HCT116 (cell line): Measurements from ENCODE around the gene PLCB3. TPM values are rescaled to one million over a fixed set of nuclear protein-coding genes. Genes with fewer than 3 reads are reported as not detected.

Source experiments
- ATAC-seq: fragments of 200-7000 bp; cut with Tn5 transposase; 2 replicates; pipeline ENCODE4 v1.9.1; 2020; ENCODE audit warnings: mild to moderate bottlenecking, moderate library complexity
- BruUV-seq: library from RNA; stranded (reverse); fragments of 400-500 nt; replicated peaks from 2 replicates; lab custom pipeline; 2021; lab: Mats Ljungman, UMichigan
- CTCF ChIA-PET: fragments of 300-600 bp; sonication (Branson Sonifier 250); formaldehyde crosslinking; loops from one replicate; lab custom pipeline; 2021; ENCODE audit warnings: antibody characterized with exemption; lab: Charles Lee
- POLR2A ChIA-PET: fragments of 300-600, 350-600 bp; sonication (Branson Sonifier 250); formaldehyde crosslinking; loops from one replicate; lab custom pipeline; 2021; ENCODE audit warnings: antibody characterized with exemption; lab: Charles Lee
- RAD21 ChIA-PET, 2 experiments: fragments of 300-600 bp; sonication (Branson Sonifier 250); formaldehyde crosslinking; loops; one replicate each; lab custom pipeline; 2023; ENCODE audit warnings: low total read pairs in 2 of 2; ENCODE audit not compliant: uncharacterized antibody in 2 of 2, unreplicated experiment in 2 of 2, low non-redundant PET in 1 of 2; lab: Charles Lee
- DNase-seq: peaks from one replicate; pipeline ENCODE4 v3.0.0-alpha.2; 2010; ENCODE audit warnings: low read depth, low spot score
- H2AFZ ChIP-seq: fragments of 200-600 bp; shearing (Covaris generic), sonication (generic); 2 replicates; pipeline ENCODE4 v1.6.1; 2017; ENCODE audit warnings: low read depth, mixed run types, mixed read lengths, antibody characterized with exemption, low read length; ENCODE audit not compliant: poor library complexity, severe bottlenecking
- H3K27ac ChIP-seq: 2 replicates; pipeline ENCODE4 v1.5.1; 2012; ENCODE audit warnings: low read depth, low read length
- H3K27me3 ChIP-seq: fragments of 200-600 bp; sonication (generic); 2 replicates; pipeline ENCODE4 v1.6.1; 2016; ENCODE audit warnings: mixed run types, low read length, mixed read lengths; ENCODE audit not compliant: insufficient read depth
- H3K36me3 ChIP-seq, 2 experiments: fragments of 200-500 bp in 1 of 2; fragments of 200-600 bp in 1 of 2; sonication (Bioruptor generic) in 1 of 2; sonication (generic) in 1 of 2; 2 replicates each; pipeline versions ENCODE4 v1.5.1 to v1.6.1; 2014 to 2016; ENCODE audit warnings: low read length in 2 of 2, inconsistent platforms in 1 of 2, mixed read lengths in 1 of 2, mixed run types in 1 of 2; ENCODE audit not compliant: insufficient read depth in 2 of 2, control insufficient read depth in 1 of 2
- H3K4me1 ChIP-seq, 2 experiments: fragments of 200-600 bp in 1 of 2; sonication (generic) in 1 of 2; 2 replicates each; pipeline versions ENCODE4 v1.5.1 to v1.6.1; 2012 to 2017; ENCODE audit warnings: low read length in 2 of 2, inconsistent platforms in 1 of 2, mild to moderate bottlenecking in 1 of 2, mixed read lengths in 1 of 2, mixed run types in 1 of 2, moderate library complexity in 1 of 2; ENCODE audit not compliant: insufficient read depth in 2 of 2, control insufficient read depth in 1 of 2
- H3K4me2 ChIP-seq: fragments of 200-600 bp; sonication (generic); 2 replicates; pipeline ENCODE4 v1.6.1; 2017; ENCODE audit warnings: mixed run types, low read length, mixed read lengths
- H3K4me3 ChIP-seq, 2 experiments: fragments of 200-600 bp in 1 of 2; sonication (generic) in 1 of 2; replicated peaks in 1 of 2; 2 replicates each; pipeline ENCODE4 v1.5.1; 2011 to 2016; ENCODE audit warnings: low read length in 2 of 2, control low read depth in 1 of 2, low read depth in 1 of 2, mild to moderate bottlenecking in 1 of 2, mixed read lengths in 1 of 2, mixed run types in 1 of 2
- H3K79me2 ChIP-seq: fragments of 200-600 bp; sonication (generic); 2 replicates; pipeline ENCODE4 v1.6.1; 2017; ENCODE audit warnings: mild to moderate bottlenecking, mixed run types, low read length, moderate library complexity, mixed read lengths; ENCODE audit not compliant: insufficient read depth
- H3K9ac ChIP-seq: fragments of 200-600 bp; sonication (generic); 2 replicates; pipeline ENCODE4 v1.6.1; 2016; ENCODE audit warnings: low read length, mixed read lengths
- H3K9me2 ChIP-seq: fragments of 200-600 bp; sonication (generic), shearing (Covaris generic); 2 replicates; pipeline ENCODE4 v1.6.1; 2017; ENCODE audit warnings: mixed run types, mild to moderate bottlenecking, moderate library complexity; ENCODE audit not compliant: insufficient read depth
- H3K9me3 ChIP-seq, 2 experiments: fragments of 200-500 bp in 1 of 2; fragments of 200-600 bp in 1 of 2; sonication (Bioruptor generic) in 1 of 2; sonication (generic) in 1 of 2; 2 replicates each; pipeline ENCODE4 v1.6.1; 2014 to 2017; ENCODE audit warnings: low read length in 2 of 2, mixed read lengths in 2 of 2, inconsistent platforms in 1 of 2, low read depth in 1 of 2, mild to moderate bottlenecking in 1 of 2, mixed run types in 1 of 2, moderate library complexity in 1 of 2; ENCODE audit not compliant: control insufficient read depth in 1 of 2, insufficient read depth in 1 of 2
- H4K20me1 ChIP-seq: fragments of 200-600 bp; sonication (generic), shearing (Covaris generic); 2 replicates; pipeline ENCODE4 v1.6.1; 2017; ENCODE audit warnings: mixed run types, mild to moderate bottlenecking, moderate library complexity; ENCODE audit not compliant: insufficient read depth
- ATF3 ChIP-seq: IDR thresholded peaks from 2 replicates; pipeline ENCODE4 v1.6.1; 2012
- CBX3 ChIP-seq: IDR thresholded peaks from 2 replicates; pipeline ENCODE4 v1.6.1; 2012; ENCODE audit warnings: low read depth
- CTCF ChIP-seq, 3 experiments: fragments of 200-600 bp in 1 of 3; sonication (generic) in 1 of 3; IDR thresholded peaks in 2 of 3; conservative IDR thresholded peaks in 1 of 3; 2 replicates each; pipeline ENCODE4 v1.5.1; 2012 to 2017; ENCODE audit warnings: low read depth in 2 of 3, low read length in 2 of 3, antibody characterized with exemption in 1 of 3, borderline replicate concordance in 1 of 3, control low read depth in 1 of 3, mild to moderate bottlenecking in 1 of 3, mixed read lengths in 1 of 3, mixed run types in 1 of 3, moderate library complexity in 1 of 3; ENCODE audit not compliant: insufficient read depth in 1 of 3
- EGR1 ChIP-seq: IDR thresholded peaks from 2 replicates; pipeline ENCODE4 v1.6.1; 2012; ENCODE audit warnings: low read depth
- ELF1 ChIP-seq: IDR thresholded peaks from 2 replicates; pipeline ENCODE4 v1.6.1; 2012; ENCODE audit warnings: low read depth, borderline replicate concordance
- EZH2phosphoT487 ChIP-seq: fragments of 200-600 bp; IDR thresholded peaks from 2 replicates; pipeline ENCODE4 v1.6.1; 2018; ENCODE audit warnings: antibody characterized with exemption, borderline replicate concordance
- JUND ChIP-seq: IDR thresholded peaks from 2 replicates; pipeline ENCODE4 v1.6.1; 2012
- MAX ChIP-seq: IDR thresholded peaks from 2 replicates; pipeline ENCODE4 v1.6.1; 2012
- RAD21 ChIP-seq: IDR thresholded peaks from 2 replicates; pipeline ENCODE4 v1.6.1; 2012; ENCODE audit warnings: low read depth, mild to moderate bottlenecking
- SIN3A ChIP-seq: IDR thresholded peaks from 2 replicates; pipeline ENCODE4 v1.6.1; 2012; ENCODE audit warnings: low read depth
- SP1 ChIP-seq: IDR thresholded peaks from 2 replicates; pipeline ENCODE4 v1.6.1; 2012; ENCODE audit warnings: low read depth
- YY1 ChIP-seq: IDR thresholded peaks from 2 replicates; pipeline ENCODE4 v1.6.1; 2011; ENCODE audit warnings: low read length, low read depth, moderate library complexity, mild to moderate bottlenecking; ENCODE audit not compliant: insufficient replicate concordance; ENCODE audit errors: extremely low read depth
- ZBTB33 ChIP-seq: IDR thresholded peaks from 2 replicates; pipeline ENCODE4 v1.6.1; 2011; ENCODE audit warnings: mild to moderate bottlenecking, low read length, moderate library complexity; ENCODE audit not compliant: insufficient replicate concordance; ENCODE audit errors: extremely low read depth
- ZFX ChIP-seq: fragments of 450-650 bp; IDR thresholded peaks from 2 replicates; pipeline ENCODE4 v1.6.1; 2017
- ZNF274 ChIP-seq: fragments of 200-500 bp; sonication (Bioruptor generic); IDR thresholded peaks from 2 replicates; pipeline ENCODE4 v1.6.1; 2014; ENCODE audit warnings: mild to moderate bottlenecking, low read depth, low read length, inconsistent platforms
- intact Hi-C: fragments of 100-400 bp; cut with micrococcal nuclease; formaldehyde crosslinking; loops from 2 replicates; pipeline ENCODE4 v1.10.0; 2022
- total RNA-seq: library from RNA; stranded (reverse); gene quantifications from one replicate; pipeline ENCODE4 v1.2.1, GENCODE V29; 2021; ENCODE audit not compliant: unreplicated experiment

Gene PLCB3
- total RNA-seq, 1 experiment from 2014 or later, result 106 TPM

- ChIA-PET POLR2A (no interaction called here), CTCF (no interaction called here), RAD21 (no interaction called here)
- Histone ChIP-seq H3K36me3 (peaks cover 32 to 60% of the 10 kb centered on the region in 2 experiments; a peak in 3 of 4 replicates), H3K4me2 (no peak overlapping the region), H3K4me1 (peaks cover 4 to 11% of the 10 kb centered on the region in 2 experiments; a peak in 3 of 4 replicates), H3K27me3 (no peaks in the 10 kb centered on the region), H4K20me1 (no peaks in the 10 kb centered on the region), H3K9me3 (no peaks in the 10 kb centered on the region), H3K9ac (no peak overlapping the region), H3K4me3 (no peak overlapping the region), H3K9me2 (no peaks in the 10 kb centered on the region), H2AFZ (no peak overlapping the region), H3K79me2 (peaks cover 6% of the 10 kb centered on the region; the same call in 1 of the 2 replicates), H3K27ac (no peak overlapping the region)
- no peak for TF ChIP-seq ATF3
- no peak for TF ChIP-seq ELF1
- TF ChIP-seq JUND, result no peak
- no peak for TF ChIP-seq CTCF (IDR thresholded peaks at IDR 0.05 in 2 of 3, conservative IDR thresholded peaks at IDR 0.05 in 1 of 3; ENCODE audit: borderline replicate concordance in 1 of 3, insufficient read depth in 1 of 3, low read depth in 2 of 3, low read length in 2 of 3)
- TF ChIP-seq YY1, result no peak
- DNase-seq (no peak), ATAC-seq (no peak)
- BruUV-seq, result no TSS peak
- intact Hi-C loops, result no loop called here
Observed at GRCh38 chr11:64260147-64260708, 8.9 kb downstream of the PLCB3 start.

GRCh38 chr11:64261556-64262080 lies 10.3 kb downstream of the PLCB3 start:
- Histone ChIP-seq H3K27me3 (no peaks in the 10 kb centered on the region), H2AFZ (no peak overlapping the region), H4K20me1 (no peaks in the 10 kb centered on the region), H3K79me2 (peaks cover 6% of the 10 kb centered on the region; the same call in 1 of the 2 replicates), H3K4me3 (no peak overlapping the region), H3K9me2 (no peaks in the 10 kb centered on the region), H3K4me2 (no peak overlapping the region), H3K9ac (no peak overlapping the region), H3K4me1 (peaks cover 2 to 3% of the 10 kb centered on the region in 2 experiments; a peak in 3 of 4 replicates), H3K27ac (no peak overlapping the region), H3K9me3 (no peaks in the 10 kb centered on the region), H3K36me3 (peaks cover 24 to 55% of the 10 kb centered on the region in 2 experiments; a peak in 3 of 4 replicates)
- ChIA-PET RAD21 (no interaction called here), CTCF (no interaction called here), POLR2A (interaction anchor here (0.9 kb wide), 2 partner anchors 9 to 93 kb away, joined by 3 read pairs; no protein-coding TSS in a partner anchor)
- ATAC-seq, result no peak
- no peak for DNase-seq
- intact Hi-C loops, result no loop called here
- BruUV-seq, result no TSS peak
- no peak for TF ChIP-seq SP1
- no peak for TF ChIP-seq EGR1
- TF ChIP-seq ATF3, result no peak
- no peak for TF ChIP-seq ELF1
- no peak for TF ChIP-seq ZBTB33
- TF ChIP-seq EZH2phosphoT487, result no peak
- no peak for TF ChIP-seq ZNF274
- TF ChIP-seq CBX3, result no peak
- TF ChIP-seq MAX, result no peak
- TF ChIP-seq SIN3A, result no peak
- no peak for TF ChIP-seq RAD21
- TF ChIP-seq ZFX, result no peak
